HG02973 (cell line): ENCODE measurements around the gene DNAI2.

Experiments
- ATAC-seq: cut with Tn5 transposase; IDR thresholded peaks from one replicate; pipeline ENCODE4 v1.9.1; 2021; ENCODE audit warnings: moderate library complexity; ENCODE audit not compliant: unreplicated experiment

DNAI2 gene

DNA sequence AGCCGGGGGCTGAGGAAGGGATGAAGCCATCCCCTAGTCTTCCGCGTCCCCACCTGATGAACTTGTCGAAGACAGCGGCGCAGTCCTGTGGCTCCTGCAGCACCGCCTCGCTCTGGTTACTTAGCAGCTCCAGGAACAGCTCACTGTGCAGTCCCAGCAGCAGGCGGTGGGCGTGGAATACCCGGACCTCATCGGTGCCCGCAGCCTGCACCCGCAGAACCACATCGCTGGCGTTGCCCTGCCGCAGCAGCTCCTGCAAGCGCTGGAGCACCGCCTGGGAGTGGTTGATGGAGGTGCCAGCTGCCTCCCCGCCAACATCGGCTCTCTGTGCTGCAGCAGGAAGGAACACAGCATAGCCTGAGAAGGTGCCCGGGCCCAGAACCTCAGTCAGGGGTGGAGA lies 85.9 kb downstream of the DNAI2 start:
- ATAC-seq, result no peak

DNA sequence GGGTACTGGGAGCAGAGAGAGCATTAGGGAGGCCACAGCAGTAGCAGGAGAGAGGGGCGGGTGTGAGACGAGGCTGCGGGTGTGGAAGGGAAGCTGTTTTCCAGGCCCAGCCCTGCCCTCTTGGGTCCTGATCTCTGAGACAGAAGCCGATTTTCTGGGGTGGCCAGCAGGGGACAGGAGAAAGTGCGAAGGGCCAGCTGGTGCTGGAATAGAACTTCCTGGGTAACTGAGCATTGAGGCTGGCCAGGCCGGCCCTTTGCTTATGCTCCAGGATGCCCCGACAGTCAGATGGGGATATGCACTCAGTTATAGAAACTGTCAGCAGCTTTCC lies 86.8 kb downstream of the DNAI2 start:
- no peak for ATAC-seq

DNA sequence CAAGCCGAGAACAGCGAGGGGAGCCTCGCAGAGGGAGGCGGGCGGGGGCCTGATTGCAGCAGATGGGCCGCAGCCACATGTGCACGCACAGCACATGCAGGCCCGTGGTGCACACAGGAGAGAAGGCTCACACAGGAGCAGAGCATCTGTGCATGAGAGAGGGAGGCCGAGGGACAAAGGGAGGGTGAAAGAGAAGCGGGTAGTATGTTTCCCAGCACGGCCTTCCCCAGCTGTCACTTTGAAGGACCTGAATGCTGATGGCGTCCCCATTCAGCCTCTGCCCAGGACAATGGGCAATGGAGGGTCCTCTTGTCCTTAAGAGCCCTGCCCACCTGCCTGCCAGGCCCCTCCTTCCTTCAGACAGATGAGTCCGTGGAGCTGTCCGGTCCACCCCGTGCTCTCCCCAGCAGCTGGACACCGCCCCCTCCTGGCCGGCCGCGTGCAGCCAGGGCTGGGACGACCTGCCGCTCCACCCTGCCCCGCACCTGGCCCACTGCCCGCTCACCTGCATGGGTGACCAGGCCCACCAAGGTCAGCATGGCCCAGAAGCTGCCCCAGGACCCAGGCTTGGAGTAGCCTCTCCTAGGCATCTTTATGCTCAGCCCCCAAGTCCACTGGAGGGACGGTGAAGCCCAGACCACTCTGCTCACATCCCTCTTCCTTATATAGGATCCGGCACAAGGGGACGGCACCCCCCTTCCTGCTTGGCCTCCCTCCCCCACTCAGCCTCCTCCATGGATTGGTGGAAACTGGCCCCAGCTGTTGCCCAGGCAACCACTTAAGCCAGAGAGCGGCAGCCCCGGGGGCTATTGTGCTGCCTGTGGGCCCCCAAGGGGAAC lies 87.4 kb downstream of the DNAI2 start, which contains the start of gene BTBD17:
Gene BTBD17, minus strand, starts transcription at position 639 of the 839 bp plus-strand sequence. Its CDS starts 49 bp downstream, at position 590.
- ATAC-seq, result no peak

DNA sequence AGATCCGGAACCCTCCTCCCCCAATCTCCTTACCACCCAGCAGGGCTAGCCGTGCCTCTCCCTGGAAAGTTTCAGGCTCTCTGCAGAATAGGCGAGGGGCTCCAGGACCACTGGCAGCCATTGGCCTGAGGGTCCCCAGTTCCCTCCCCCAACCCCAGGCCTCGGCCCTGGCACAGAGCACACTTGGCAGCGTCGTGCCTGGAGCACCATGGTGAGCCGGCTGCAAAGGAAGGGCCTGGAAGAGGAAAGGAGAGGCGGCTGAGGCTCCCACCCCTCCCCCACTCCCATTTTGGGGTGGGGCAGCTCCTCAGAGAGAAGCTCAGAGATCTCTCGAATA lies 88.0 kb downstream of the DNAI2 start:
- no peak for ATAC-seq

DNA sequence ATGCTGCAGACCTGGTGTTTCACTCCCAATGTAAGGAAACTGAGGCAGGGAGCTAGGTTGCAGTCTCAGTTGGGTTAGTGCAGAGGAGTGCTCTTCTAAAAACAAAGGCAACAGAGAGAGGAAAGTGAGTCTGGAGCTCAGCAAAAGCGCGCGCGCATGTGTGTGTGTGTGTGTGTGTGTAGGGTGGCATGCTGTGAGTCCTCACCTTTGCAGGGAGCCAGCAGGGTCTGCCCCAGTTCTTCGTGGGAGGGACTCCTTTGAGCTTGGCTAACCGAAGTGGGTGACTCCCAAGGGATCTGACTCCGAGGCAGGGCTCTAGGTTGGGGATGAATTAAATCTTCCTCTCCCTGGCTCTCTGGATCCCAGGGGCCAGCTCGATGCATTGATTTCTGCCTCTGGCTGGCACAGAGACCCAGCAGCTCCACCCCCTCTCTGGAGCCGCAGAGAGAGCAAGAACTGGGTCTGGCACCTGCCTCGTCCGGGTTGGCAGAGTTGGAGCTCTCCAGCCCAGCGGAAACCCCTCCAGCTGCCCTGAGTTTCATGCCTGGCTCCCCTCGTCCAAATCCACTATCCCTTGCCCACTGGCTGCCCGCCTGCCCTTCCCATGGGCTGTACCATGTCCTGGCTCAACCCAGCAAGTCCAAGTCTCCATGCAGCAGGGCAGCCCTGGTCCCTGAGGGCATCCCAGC lies 88.9 kb downstream of the DNAI2 start:
- ATAC-seq, result no peak
